HepG2 (cell line): ENCODE data around the gene GSK3B. TPM values are rescaled to one million over a fixed set of nuclear protein-coding genes. Genes with fewer than 3 reads are reported as not detected.

ENCODE experiments used
- CSRNP1 ChIP-seq: sonication (generic); formaldehyde crosslinking; IDR thresholded peaks from 2 replicates; pipeline ENCODE4 v1.8.1; 2023; ENCODE audit warnings: mild to moderate bottlenecking, missing genetic modification reagents
- FOXO1 ChIP-seq: sonication (generic); formaldehyde crosslinking; IDR thresholded peaks from 2 replicates; pipeline ENCODE4 v1.4.0; 2020; ENCODE audit warnings: missing genetic modification reagents
- FOXP4 ChIP-seq: sonication (generic); formaldehyde crosslinking; IDR thresholded peaks from 2 replicates; pipeline ENCODE4 v1.4.0; 2020; ENCODE audit warnings: missing genetic modification reagents
- HNF4A ChIP-seq: sonication (generic); formaldehyde crosslinking; IDR thresholded peaks from 2 replicates; pipeline ENCODE4 v1.4.0; 2020; ENCODE audit warnings: missing genetic modification reagents
- KDM6A ChIP-seq: IDR thresholded peaks from 2 replicates; pipeline ENCODE4 v1.6.1; 2016; ENCODE audit warnings: low read depth
- MAX ChIP-seq: IDR thresholded peaks from 2 replicates; pipeline ENCODE4 v1.6.1; 2012; ENCODE audit warnings: inconsistent platforms
- MED1 ChIP-seq: sonication (generic); formaldehyde crosslinking; IDR thresholded peaks from 2 replicates; pipeline ENCODE4 v1.4.0; 2020; ENCODE audit warnings: missing genetic modification reagents
- MIXL1 ChIP-seq: IDR thresholded peaks from 2 replicates; pipeline ENCODE4 v1.6.1; 2016
- MYNN ChIP-seq: sonication (generic); formaldehyde crosslinking; IDR thresholded peaks from 2 replicates; pipeline ENCODE4 v1.4.0; 2020; ENCODE audit warnings: mild to moderate bottlenecking, low read depth, missing genetic modification reagents
- NFKB2 ChIP-seq: sonication (generic); formaldehyde crosslinking; IDR thresholded peaks from 2 replicates; pipeline ENCODE4 v1.4.0; 2020; ENCODE audit warnings: missing genetic modification reagents, borderline replicate concordance
- PATZ1 ChIP-seq: sonication (generic); formaldehyde crosslinking; IDR thresholded peaks from 2 replicates; pipeline ENCODE4 v1.4.0; 2020; ENCODE audit warnings: missing genetic modification reagents
- POLR2A ChIP-seq, 2 experiments: IDR thresholded peaks; 2 replicates each; pipeline ENCODE4 v1.6.1; 2011; ENCODE audit warnings: low read depth in 2 of 2, low read length in 2 of 2, mild to moderate bottlenecking in 1 of 2, moderate library complexity in 1 of 2; ENCODE audit not compliant: insufficient read depth in 1 of 2
- RFXAP ChIP-seq: sonication (generic); formaldehyde crosslinking; IDR thresholded peaks from 2 replicates; pipeline ENCODE4 v1.4.0; 2020; ENCODE audit warnings: missing genetic modification reagents, borderline replicate concordance
- THRA ChIP-seq: sonication (generic); formaldehyde crosslinking; IDR thresholded peaks from 2 replicates; pipeline ENCODE4 v1.4.0; 2020; ENCODE audit warnings: missing genetic modification reagents, borderline replicate concordance
- ZFY ChIP-seq: sonication (generic); formaldehyde crosslinking; IDR thresholded peaks from 2 replicates; pipeline ENCODE4 v1.4.0; 2020; ENCODE audit warnings: missing genetic modification reagents
- ZNF234 ChIP-seq: sonication (generic); formaldehyde crosslinking; conservative IDR thresholded peaks from 2 replicates; pipeline ENCODE4 v1.5.1; 2020; ENCODE audit warnings: mild to moderate bottlenecking, missing genetic modification reagents
- ZNF264 ChIP-seq: sonication (generic); formaldehyde crosslinking; IDR thresholded peaks from 2 replicates; pipeline ENCODE4 v1.4.0; 2020; ENCODE audit warnings: missing genetic modification reagents
- ZNF317 ChIP-seq: sonication (generic); formaldehyde crosslinking; IDR thresholded peaks from 2 replicates; pipeline ENCODE4 v1.5.0; 2020; ENCODE audit warnings: mild to moderate bottlenecking, missing genetic modification reagents
- ZNF503 ChIP-seq: sonication (generic); formaldehyde crosslinking; IDR thresholded peaks from 2 replicates; pipeline ENCODE4 v1.4.0; 2020; ENCODE audit warnings: missing genetic modification reagents
- ZNF598 ChIP-seq: sonication (generic); formaldehyde crosslinking; IDR thresholded peaks from 2 replicates; pipeline ENCODE4 v1.5.1; 2020; ENCODE audit warnings: mild to moderate bottlenecking, missing genetic modification reagents, borderline replicate concordance
- ZNF619 ChIP-seq: sonication (generic); formaldehyde crosslinking; IDR thresholded peaks from 2 replicates; pipeline ENCODE4 v1.4.0; 2020; ENCODE audit warnings: mild to moderate bottlenecking, missing genetic modification reagents
- ZNF703 ChIP-seq: sonication (generic); formaldehyde crosslinking; IDR thresholded peaks from 2 replicates; pipeline ENCODE4 v1.5.1; 2020; ENCODE audit warnings: missing genetic modification reagents, mild to moderate bottlenecking, moderate library complexity, borderline replicate concordance
- ZNF777 ChIP-seq: sonication (generic); formaldehyde crosslinking; IDR thresholded peaks from 2 replicates; pipeline ENCODE4 v1.4.0; 2020; ENCODE audit warnings: missing genetic modification reagents
- polyA plus RNA-seq, 8 experiments: library from polyadenylated mRNA; depleted of rRNA in 3 of 8; stranded (reverse) in 7 of 8; unstranded in 1 of 8; fragments of >200 nt; fragmentation: Illumina TruSeq in 4 of 8; extraction: Trizol in 4 of 8; gene quantifications; 2 replicates each; pipeline versions ENCODE4 v1.2.1 to v1.2.3, GENCODE V29; 2011 to 2016; ENCODE audit warnings: low read depth in 4 of 8, missing spikeins in 1 of 8, mixed read lengths in 1 of 8; ENCODE audit not compliant: insufficient read depth in 1 of 8
- total RNA-seq, 5 experiments: library from RNA; depleted of rRNA; stranded (reverse); fragments of >200 nt; fragmentation: Illumina TruSeq; extraction: Trizol; gene quantifications; 2 replicates each; pipeline ENCODE4 v1.2.3, GENCODE V29; 2016; ENCODE audit warnings: low read depth in 1 of 5

The GSK3B gene
- total and polyA plus RNA-seq, 2 of the 13 experiments (the other 11 are each of a cell fraction or from before 2014, with no cell fraction given) = 22.3 to 30.1 TPM

- no peak for TF ChIP-seq ZNF598 (CRISPR knock-in tag)
- TF ChIP-seq FOXO1 = peak; percentile 25; the same call in 1 of the 2 replicates
- no peak for TF ChIP-seq CSRNP1 (CRISPR knock-in tag)
- TF ChIP-seq HNF4A (CRISPR knock-in tag) = peak; percentile 95
- TF ChIP-seq THRA (CRISPR knock-in tag) = 0 out of 2 replicates have a peak, but pooled peaks have one; percentile 11
- TF ChIP-seq ZNF317 (CRISPR knock-in tag) = 0 out of 2 replicates have a peak, but pooled peaks have one; percentile 45
- TF ChIP-seq FOXP4 (CRISPR knock-in tag) = peak; percentile 52; the same call in 1 of the 2 replicates
- TF ChIP-seq MIXL1 (CRISPR knock-in tag) = peak; percentile 34; the same call in 1 of the 2 replicates
- no peak for TF ChIP-seq ZNF703 (CRISPR knock-in tag)
- TF ChIP-seq MAX = 0 out of 2 replicates have a peak, but pooled peaks have one; percentile 14
- TF ChIP-seq ZNF264 (CRISPR knock-in tag) = 0 out of 2 replicates have a peak, but pooled peaks have one; percentile 44
- 0 out of 2 replicates have a peak, but pooled peaks have one; percentile 52 for TF ChIP-seq RFXAP (CRISPR knock-in tag)
- TF ChIP-seq PATZ1 (CRISPR knock-in tag) = peak; percentile 24; the same call in 1 of the 2 replicates
- TF ChIP-seq ZNF777 (CRISPR knock-in tag) = no peak
- no peak for TF ChIP-seq ZFY (CRISPR knock-in tag)
- TF ChIP-seq KDM6A (CRISPR knock-in tag) = peak; percentile 53; the same call in 1 of the 2 replicates
- peak; percentile 33; the same call in 1 of the 2 replicates for TF ChIP-seq MED1 (CRISPR knock-in tag)
- no peak for TF ChIP-seq NFKB2 (CRISPR knock-in tag)
- no peak for TF ChIP-seq ZNF619 (CRISPR knock-in tag)
- no peak for TF ChIP-seq MYNN (CRISPR knock-in tag)
- TF ChIP-seq POLR2A (IDR thresholded peaks at IDR 0.05; ENCODE audit: insufficient read depth in 1 of 2, low read depth in 2 of 2, low read length in 2 of 2) = 0 out of 4 replicates have a peak, but pooled peaks of 1 of the 2 experiments have one; percentile 42
- no peak for TF ChIP-seq ZNF503 (CRISPR knock-in tag)
- no peak for TF ChIP-seq ZNF234 (CRISPR knock-in tag)
Measured at GRCh38 chr3:119795849-119796248, 298.4 kb downstream of the GSK3B start (continued).
